WTC11 (cell line): ENCODE measurements around the gene PTPRN. TPM values are rescaled to one million over a fixed set of nuclear protein-coding genes. Genes with fewer than 3 reads are reported as not detected.

Experiments used
- ATAC-seq: fragments of 200-7000 bp; cut with Tn5 transposase; 2 replicates; pipeline ENCODE4 v1.10.0; 2021; ENCODE audit warnings: mild to moderate bottlenecking, moderate library complexity
- CTCF ChIA-PET: fragments of 300-600 bp; sonication (Branson Sonifier 250); formaldehyde crosslinking; loops from one replicate; lab custom pipeline; 2021; ENCODE audit warnings: antibody characterized with exemption; lab: Charles Lee
- POLR2A ChIA-PET: fragments of 350-600 bp; sonication (Branson Sonifier 250); formaldehyde crosslinking; loops from one replicate; lab custom pipeline; 2021; ENCODE audit warnings: antibody characterized with exemption; lab: Charles Lee
- DNase-seq: peaks from one replicate; pipeline ENCODE4 v3.0.0; 2021; ENCODE audit warnings: low spot score
- H3K27ac Mint-ChIP-seq: 2 replicates; pipeline ENCODE4 v1.8.0; 2021; ENCODE audit warnings: mixed read lengths
- H3K27me3 Mint-ChIP-seq: 2 replicates; pipeline ENCODE4 v1.8.0; 2021; ENCODE audit warnings: low read depth, mild to moderate bottlenecking, moderate library complexity, mixed read lengths
- H3K36me3 Mint-ChIP-seq: 2 replicates; pipeline ENCODE4 v1.8.0; 2021; ENCODE audit warnings: mixed read lengths
- H3K4me1 Mint-ChIP-seq: 2 replicates; pipeline ENCODE4 v1.8.0; 2022; ENCODE audit warnings: mixed read lengths
- H3K4me3 Mint-ChIP-seq: 2 replicates; pipeline ENCODE4 v1.8.0; 2021; ENCODE audit warnings: mild to moderate bottlenecking, moderate library complexity, mixed read lengths
- H3K9me3 Mint-ChIP-seq: 2 replicates; pipeline ENCODE4 v1.8.0; 2021; ENCODE audit warnings: mixed read lengths
- AR ChIP-seq: fragments of 250-450 bp; sonication (Bioruptor Pico); IDR thresholded peaks from 2 replicates; pipeline ENCODE4 v1.9.0; 2021; ENCODE audit warnings: mild to moderate bottlenecking
- CREM ChIP-seq: sonication (generic); formaldehyde crosslinking; IDR thresholded peaks from 2 replicates; pipeline ENCODE4 v1.8.1; 2022; ENCODE audit warnings: mild to moderate bottlenecking, missing genetic modification reagents, moderate library complexity
- ELF4 ChIP-seq: sonication (generic); formaldehyde crosslinking; IDR thresholded peaks from 2 replicates; pipeline ENCODE4 v1.8.1; 2022; ENCODE audit warnings: low read depth, mild to moderate bottlenecking, moderate library complexity, missing genetic modification reagents
- ERG ChIP-seq: fragments of 250-450 bp; sonication (Bioruptor Pico); IDR thresholded peaks from 2 replicates; pipeline ENCODE4 v1.8.0; 2021; ENCODE audit warnings: mild to moderate bottlenecking
- FOXK1 ChIP-seq: sonication (generic); formaldehyde crosslinking; IDR thresholded peaks from 2 replicates; pipeline ENCODE4 v1.8.0; 2022; ENCODE audit warnings: mild to moderate bottlenecking, moderate library complexity, missing genetic modification reagents
- FOXP1 ChIP-seq: sonication (generic); formaldehyde crosslinking; IDR thresholded peaks from 2 replicates; pipeline ENCODE4 v1.8.0; 2022; ENCODE audit warnings: missing genetic modification reagents, mild to moderate bottlenecking, moderate library complexity, borderline replicate concordance
- HMGXB4 ChIP-seq: sonication (generic); formaldehyde crosslinking; IDR thresholded peaks from 2 replicates; pipeline ENCODE4 v1.8.1; 2023; ENCODE audit warnings: mild to moderate bottlenecking, moderate library complexity, missing genetic modification reagents
- JUN ChIP-seq: sonication (generic); formaldehyde crosslinking; IDR thresholded peaks from 2 replicates; pipeline ENCODE4 v1.8.0; 2023; ENCODE audit warnings: mild to moderate bottlenecking, missing genetic modification reagents
- KAT7 ChIP-seq: sonication (generic); formaldehyde crosslinking; IDR thresholded peaks from 2 replicates; pipeline ENCODE4 v1.8.1; 2023; ENCODE audit warnings: missing genetic modification reagents, mild to moderate bottlenecking, borderline replicate concordance
- MXD4 ChIP-seq: fragments of 250-450 bp; sonication (Bioruptor Pico); IDR thresholded peaks from 2 replicates; pipeline ENCODE4 v1.8.0; 2021; ENCODE audit warnings: mild to moderate bottlenecking, moderate library complexity, borderline replicate concordance
- NFATC4 ChIP-seq: fragments of 250-450 bp; sonication (Bioruptor Pico); IDR thresholded peaks from 2 replicates; pipeline ENCODE4 v1.9.0; 2021; ENCODE audit warnings: mild to moderate bottlenecking
- NR3C1 ChIP-seq: sonication (generic); formaldehyde crosslinking; conservative IDR thresholded peaks from 2 replicates; pipeline ENCODE4 v1.8.1; 2023; ENCODE audit warnings: low read depth, mild to moderate bottlenecking, missing genetic modification reagents
- PRRX2 ChIP-seq: fragments of 250-450 bp; sonication (Bioruptor Pico); IDR thresholded peaks from 2 replicates; pipeline ENCODE4 v1.8.0; 2021; ENCODE audit warnings: mild to moderate bottlenecking
- SOX15 ChIP-seq: fragments of 250-450 bp; sonication (Bioruptor Pico); IDR thresholded peaks from 2 replicates; pipeline ENCODE4 v1.9.0; 2021; ENCODE audit warnings: mild to moderate bottlenecking
- STAT6 ChIP-seq: sonication (generic); formaldehyde crosslinking; conservative IDR thresholded peaks from 2 replicates; pipeline ENCODE4 v1.8.1; 2023; ENCODE audit warnings: mild to moderate bottlenecking, low read depth, missing genetic modification reagents, moderate library complexity
- TEAD4 ChIP-seq: sonication (generic); formaldehyde crosslinking; IDR thresholded peaks from 2 replicates; pipeline ENCODE4 v1.8.0; 2022; ENCODE audit warnings: mild to moderate bottlenecking, missing genetic modification reagents
- ZNF121 ChIP-seq: sonication (generic); formaldehyde crosslinking; IDR thresholded peaks from 2 replicates; pipeline ENCODE4 v1.8.0; 2023; ENCODE audit warnings: missing genetic modification reagents
- ZNF219 ChIP-seq: sonication (generic); formaldehyde crosslinking; IDR thresholded peaks from 2 replicates; pipeline ENCODE4 v1.8.0; 2023; ENCODE audit warnings: missing genetic modification reagents, mild to moderate bottlenecking, borderline replicate concordance
- ZNF263 ChIP-seq: sonication (generic); formaldehyde crosslinking; IDR thresholded peaks from 2 replicates; pipeline ENCODE4 v1.8.1; 2022; ENCODE audit warnings: low read depth, mild to moderate bottlenecking, moderate library complexity, missing genetic modification reagents
- ZNF317 ChIP-seq: sonication (generic); formaldehyde crosslinking; IDR thresholded peaks from 2 replicates; pipeline ENCODE4 v1.8.1; 2023; ENCODE audit warnings: low read depth, mild to moderate bottlenecking, moderate library complexity, missing genetic modification reagents, borderline replicate concordance
- total RNA-seq: library from RNA; stranded (reverse); gene quantifications from 3 replicates; pipeline ENCODE4 v1.2.3, GENCODE V29; 2021
- TF ChIP-seq, protein P1 (sequence below): sonication (generic); formaldehyde crosslinking; IDR thresholded peaks from 2 replicates; pipeline ENCODE4 v1.8.1; 2023; ENCODE audit warnings: mild to moderate bottlenecking, missing genetic modification reagents
- TF ChIP-seq, protein P2 (sequence below): fragments of 250-450 bp; sonication (Bioruptor Pico); conservative IDR thresholded peaks from 2 replicates; pipeline ENCODE4 v1.9.0; 2021; ENCODE audit warnings: mild to moderate bottlenecking

PTPRN gene
- total RNA-seq, 1 experiment from 2014 or later = 3.8 TPM

GRCh38 chr2:219294356-219295351, 14.5 kb downstream of the PTPRN start:
- Mint-ChIP-seq H3K4me1 (peaks cover 21% of the 10 kb centered on the region), H3K4me3 (peak overlapping the region; percentile 88), H3K9me3 (peaks cover 5% of the 10 kb centered on the region; the same call in 1 of the 2 replicates), H3K36me3 (no peaks in the 10 kb centered on the region), H3K27me3 (peaks cover 64% of the 10 kb centered on the region), H3K27ac (peak overlapping the region; percentile 7; the same call in 1 of the 2 replicates)
- ATAC-seq = peak; percentile 82
- peak; percentile 90 for DNase-seq
- CTCF ChIA-PET = interaction anchor here (0.6 to 5.7 kb wide), 77 partner anchors 9 to 332 kb away, joined by 3 to 158 read pairs (median 5); partner anchors contain the start of genes ABCB6, ANKZF1, ATG9A and CNPPD1
- POLR2A ChIA-PET = interaction anchor here (0.6 to 1.9 kb wide), 9 partner anchors 8 to 119 kb away, joined by 3 to 17 read pairs (median 5); partner anchors contain the start of genes ANKZF1, ATG9A, DNAJB2 and DNPEP
- TF ChIP-seq ZNF121 (no peak), JUN (CRISPR knock-in tag) (no peak), CREM (CRISPR knock-in tag) (peak; percentile 53; the same call in 1 of the 2 replicates), FOXP1 (peak; percentile 53; the same call in 1 of the 2 replicates), ZNF317 (no peak), MXD4 (CRISPR knock-in tag) (no peak), ZNF219 (CRISPR knock-in tag) (no peak), SOX15 (CRISPR knock-in tag) (no peak), TEAD4 (CRISPR knock-in tag) (no peak), ERG (CRISPR knock-in tag) (0 out of 2 replicates have a peak, but pooled peaks have one; percentile 20), HMGXB4 (CRISPR knock-in tag) (peak; percentile 100), ELF4 (no peak), ZNF263 (CRISPR knock-in tag) (no peak), NR3C1 (CRISPR knock-in tag) (no peak), PRRX2 (CRISPR knock-in tag) (no peak), KAT7 (peak; percentile 63; the same call in 1 of the 2 replicates), STAT6 (no peak; the same call in 1 of the 2 replicates), NFATC4 (CRISPR knock-in tag) (no peak; the same call in 1 of the 2 replicates), AR (CRISPR knock-in tag) (no peak), FOXK1 (CRISPR knock-in tag) (peak; percentile 71; the same call in 1 of the 2 replicates)
- TF ChIP-seq, protein P1, sequence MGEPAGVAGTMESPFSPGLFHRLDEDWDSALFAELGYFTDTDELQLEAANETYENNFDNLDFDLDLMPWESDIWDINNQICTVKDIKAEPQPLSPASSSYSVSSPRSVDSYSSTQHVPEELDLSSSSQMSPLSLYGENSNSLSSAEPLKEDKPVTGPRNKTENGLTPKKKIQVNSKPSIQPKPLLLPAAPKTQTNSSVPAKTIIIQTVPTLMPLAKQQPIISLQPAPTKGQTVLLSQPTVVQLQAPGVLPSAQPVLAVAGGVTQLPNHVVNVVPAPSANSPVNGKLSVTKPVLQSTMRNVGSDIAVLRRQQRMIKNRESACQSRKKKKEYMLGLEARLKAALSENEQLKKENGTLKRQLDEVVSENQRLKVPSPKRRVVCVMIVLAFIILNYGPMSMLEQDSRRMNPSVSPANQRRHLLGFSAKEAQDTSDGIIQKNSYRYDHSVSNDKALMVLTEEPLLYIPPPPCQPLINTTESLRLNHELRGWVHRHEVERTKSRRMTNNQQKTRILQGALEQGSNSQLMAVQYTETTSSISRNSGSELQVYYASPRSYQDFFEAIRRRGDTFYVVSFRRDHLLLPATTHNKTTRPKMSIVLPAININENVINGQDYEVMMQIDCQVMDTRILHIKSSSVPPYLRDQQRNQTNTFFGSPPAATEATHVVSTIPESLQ (CRISPR knock-in tag) = no peak
- TF ChIP-seq, protein P2, sequence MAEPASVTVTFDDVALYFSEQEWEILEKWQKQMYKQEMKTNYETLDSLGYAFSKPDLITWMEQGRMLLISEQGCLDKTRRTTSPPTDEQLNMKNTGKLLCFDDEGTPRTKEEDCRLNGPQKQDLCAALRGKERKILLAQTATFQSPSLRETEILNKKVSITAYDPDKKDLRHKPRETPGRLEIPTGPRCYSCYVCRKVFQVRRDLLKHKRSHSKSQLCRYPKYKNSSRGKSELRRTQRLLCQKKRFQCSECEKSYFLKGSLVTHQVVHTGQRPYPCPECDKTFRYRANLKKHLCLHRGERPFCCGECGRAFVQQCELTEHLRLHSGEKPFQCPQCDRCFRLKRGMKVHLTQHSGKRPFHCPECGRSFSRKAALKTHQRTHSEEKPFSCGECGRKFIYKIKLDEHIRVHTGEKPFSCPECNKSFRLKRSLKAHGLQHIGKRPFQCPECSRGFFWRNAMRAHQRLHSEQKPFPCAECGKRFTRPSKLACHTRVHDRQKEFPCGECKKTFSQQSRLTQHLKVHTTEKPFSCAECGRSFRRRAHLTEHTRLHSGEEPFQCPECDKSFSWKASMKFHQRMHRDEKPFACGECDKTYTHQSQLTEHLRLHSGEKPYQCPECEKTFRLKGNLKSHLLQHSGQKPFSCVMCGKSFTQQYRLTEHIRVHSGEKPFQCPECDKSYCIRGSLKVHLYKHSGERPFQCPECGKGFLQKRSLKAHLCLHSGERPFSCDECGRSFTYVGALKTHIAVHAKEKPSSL (CRISPR knock-in tag) = no peak
